ENCODE data around the gene PTPN11. TPM values are rescaled to one million over a fixed set of nuclear protein-coding genes. Genes with fewer than 3 reads are reported as not detected.

Gene PTPN11
- total and polyA plus RNA-seq, 2 experiments from 2014 or later = 87.0 to 94.7 TPM

- H3K4me2 ChIP-seq = no peak overlapping the region
- DNase-seq (ENCODE audit: low spot score) = no peak
- H3K4me3 ChIP-seq = no peak overlapping the region
- ATAC-seq = no peak; the same call in 2 of the 3 replicates
- Mint-ChIP-seq H3K27me3 (ENCODE audit: insufficient read depth, low read depth, poor library complexity) (peaks cover 2% of the 10 kb centered on the region), H3K9me3 (no peaks in the 10 kb centered on the region), H3K4me3 (no peak overlapping the region), H3K27ac (no peak overlapping the region), H3K36me3 (ENCODE audit: low read depth) (no peaks in the 10 kb centered on the region), H3K4me1 (peaks cover 10% of the 10 kb centered on the region; the same call in 2 of the 3 replicates)
- no peaks in the 10 kb centered on the region for H3K36me3 ChIP-seq (ENCODE audit: insufficient read depth)
- no peaks in the 10 kb centered on the region for H3K27me3 ChIP-seq (ENCODE audit: insufficient read depth)
- peaks cover 14% of the 10 kb centered on the region for H3K4me1 ChIP-seq (ENCODE audit: insufficient read depth)
- H4K20me1 ChIP-seq (replicated peaks; ENCODE audit: insufficient read depth) = peaks cover 5% of the 10 kb centered on the region; the same call in 1 of the 2 replicates
- no peaks in the 10 kb centered on the region for H3K9me2 ChIP-seq (ENCODE audit: insufficient read depth)
- H2AFZ ChIP-seq = no peak overlapping the region
- H3F3A ChIP-seq (replicated peaks; ENCODE audit: low read depth) = no peaks in the 10 kb centered on the region
- H3K79me2 ChIP-seq (replicated peaks; ENCODE audit: insufficient read depth) = peaks cover 99% of the 10 kb centered on the region
- no peak overlapping the region for H3K27ac ChIP-seq (ENCODE audit: low read depth)
- TF ChIP-seq CREB1 (CRISPR knock-in tag; IDR thresholded peaks at IDR 0.05; ENCODE audit: low read depth) (no peak), STAT1 (IDR thresholded peaks at IDR 0.05; ENCODE audit: unreplicated experiment) (no peak), EZH2 (IDR thresholded peaks at IDR 0.05; ENCODE audit: low read depth, unreplicated experiment) (no peak), ZNF331 (CRISPR knock-in tag; IDR thresholded peaks at IDR 0.05; ENCODE audit: low read depth) (no peak), ZNF462 (CRISPR knock-in tag; IDR thresholded peaks at IDR 0.05) (no peak), CTCF (conservative IDR thresholded peaks at IDR 0.05; ENCODE audit: low read depth in 2 of 2) (no peak), POLR2AphosphoS5 (IDR thresholded peaks at IDR 0.05; ENCODE audit: low read depth) (no peak), REST (IDR thresholded peaks at IDR 0.05; ENCODE audit: unreplicated experiment) (no peak), ETS1 (IDR thresholded peaks at IDR 0.05) (no peak), NANOG (IDR thresholded peaks at IDR 0.05; ENCODE audit: borderline replicate concordance) (no peak), JUNB (IDR thresholded peaks at IDR 0.05; ENCODE audit: unreplicated experiment) (no peak), EZH2phosphoT487 (IDR thresholded peaks at IDR 0.05; ENCODE audit: unreplicated experiment) (no peak), ZNF114 (CRISPR knock-in tag; IDR thresholded peaks at IDR 0.05) (no peak)
Measured at GRCh38 chr12:112370199-112370598, 48.5 kb upstream of the PTPN11 start.
